CD14-positive monocyte (primary cell): ENCODE results near the gene ABCC4. TPM values are rescaled to one million over a fixed set of nuclear protein-coding genes. Genes with fewer than 3 reads are reported as not detected.

Experiments
- DNase-seq, 3 donors: peaks; one replicate each; pipeline ENCODE4 v3.0.0-alpha.2; 2011 to 2022
- H2AFZ ChIP-seq: 2 replicates; pipeline ENCODE4 v1.6.0; 2012; ENCODE audit warnings: mild to moderate bottlenecking, low read depth, low read length, inconsistent platforms; ENCODE audit not compliant: insufficient read depth, poor library complexity, severe bottlenecking
- H3K27ac ChIP-seq, 2 donors: 1 replicate in 1 of 2; 2 replicates in 1 of 2; pipeline ENCODE4 v1.5.1; 2012 to 2013; ENCODE audit warnings: low read length in 2 of 2, control low read depth in 1 of 2, inconsistent platforms in 1 of 2, low read depth in 1 of 2, mild to moderate bottlenecking in 1 of 2
- H3K27me3 ChIP-seq, 2 donors: one replicate each; pipeline versions ENCODE4 v1.6.0 to v1.6.1; 2011 to 2013; ENCODE audit warnings: low read length in 2 of 2; ENCODE audit not compliant: control insufficient read depth in 2 of 2, insufficient read depth in 2 of 2
- H3K36me3 ChIP-seq, 2 donors: replicated peaks in 1 of 2; 1 replicate in 1 of 2; 2 replicates in 1 of 2; pipeline versions ENCODE4 v1.5.1 to v1.6.1; 2012 to 2013; ENCODE audit warnings: low read length in 2 of 2, control low read depth in 1 of 2, inconsistent platforms in 1 of 2, mild to moderate bottlenecking in 1 of 2; ENCODE audit not compliant: insufficient read depth in 2 of 2, control insufficient read depth in 1 of 2
- H3K4me1 ChIP-seq, 2 donors: 1 replicate in 1 of 2; 2 replicates in 1 of 2; pipeline versions ENCODE4 v1.5.1 to v1.6.1; 2012 to 2013; ENCODE audit warnings: low read length in 2 of 2, control low read depth in 1 of 2, inconsistent platforms in 1 of 2, mild to moderate bottlenecking in 1 of 2, moderate library complexity in 1 of 2; ENCODE audit not compliant: insufficient read depth in 2 of 2, control insufficient read depth in 1 of 2
- H3K4me2 ChIP-seq: replicated peaks from 2 replicates; pipeline ENCODE3; 2012; ENCODE audit warnings: low read length, moderate library complexity, mild to moderate bottlenecking; ENCODE audit not compliant: poor library complexity, severe bottlenecking; ENCODE audit errors: extremely low read depth
- H3K4me3 ChIP-seq, 3 experiments: fragments of 200-600 bp in 1 of 3; sonication (generic) in 1 of 3; replicated peaks in 1 of 3; 1 replicate in 2 of 3; 2 replicates in 1 of 3; pipeline ENCODE4 v1.5.1; 2011 to 2013; ENCODE audit warnings: low read length in 3 of 3, mild to moderate bottlenecking in 3 of 3, control low read depth in 2 of 3, low read depth in 2 of 3, inconsistent platforms in 1 of 3, moderate library complexity in 1 of 3
- H3K79me2 ChIP-seq: 2 replicates; pipeline ENCODE4 v1.6.0; 2012; ENCODE audit warnings: mild to moderate bottlenecking, control low read depth, inconsistent platforms, low read length, moderate library complexity; ENCODE audit not compliant: insufficient read depth
- H3K9ac ChIP-seq: 2 replicates; pipeline ENCODE4 v1.6.0; 2017; ENCODE audit warnings: low read length, mild to moderate bottlenecking; ENCODE audit not compliant: insufficient read depth, poor library complexity, severe bottlenecking
- H3K9me3 ChIP-seq, 2 donors: replicated peaks in 1 of 2; 1 replicate in 1 of 2; 2 replicates in 1 of 2; pipeline versions ENCODE4 v1.5.1 to v1.6.1; 2012 to 2013; ENCODE audit warnings: low read length in 2 of 2, control low read depth in 1 of 2; ENCODE audit not compliant: control insufficient read depth in 1 of 2, insufficient read depth in 1 of 2
- H4K20me1 ChIP-seq: 2 replicates; pipeline ENCODE4 v1.6.0; 2012; ENCODE audit warnings: mild to moderate bottlenecking, low read length, control low read depth, moderate library complexity; ENCODE audit not compliant: insufficient read depth
- H3K27ac Mint-ChIP-seq, 7 donors: one replicate each; pipeline ENCODE4 v1.8.0; 2020; ENCODE audit warnings: mild to moderate bottlenecking in 7 of 7, mixed read lengths in 7 of 7, moderate library complexity in 6 of 7, inconsistent platforms in 2 of 7
- H3K27me3 Mint-ChIP-seq, 3 donors: one replicate each; pipeline ENCODE4 v1.8.0; 2021 to 2022; ENCODE audit warnings: low read depth in 3 of 3, mild to moderate bottlenecking in 3 of 3, mixed read lengths in 3 of 3, moderate library complexity in 3 of 3, inconsistent platforms in 1 of 3
- H3K36me3 Mint-ChIP-seq, 2 donors: one replicate each; pipeline ENCODE4 v1.8.0; 2020; ENCODE audit warnings: mixed read lengths in 2 of 2, inconsistent platforms in 1 of 2, mild to moderate bottlenecking in 1 of 2
- H3K4me1 Mint-ChIP-seq: one replicate; pipeline ENCODE4 v1.8.0; 2020; ENCODE audit warnings: mild to moderate bottlenecking, mixed read lengths
- H3K4me3 Mint-ChIP-seq, 2 donors: one replicate each; pipeline ENCODE4 v1.8.0; 2020; ENCODE audit warnings: mild to moderate bottlenecking in 2 of 2, mixed read lengths in 2 of 2, moderate library complexity in 1 of 2
- H3K9me3 Mint-ChIP-seq, 7 donors: one replicate each; pipeline ENCODE4 v1.8.0; 2020 to 2022; ENCODE audit warnings: mixed read lengths in 7 of 7, mild to moderate bottlenecking in 6 of 7, moderate library complexity in 6 of 7, inconsistent platforms in 2 of 7
- WGBS: methylation state at CpG from one replicate; pipeline ENCODE4 v1.1.5; 2013; ENCODE audit warnings: missing lambda C conversion rate; ENCODE audit not compliant: insufficient coverage; 5-methylcytosine and 5-hydroxymethylcytosine counted together
- intact Hi-C, 2 donors: fragments of 100-400 bp; cut with micrococcal nuclease; formaldehyde crosslinking; loops; one replicate each; pipeline versions ENCODE4 v1.15.0 to v1.15.1; 2023
- polyA plus RNA-seq, 3 donors: library from polyadenylated mRNA; depleted of rRNA in 1 of 3; unstranded in 2 of 3; stranded (reverse) in 1 of 3; fragments of 300-500 nt in 2 of 3; fragments of >200 nt in 1 of 3; fragmentation: Illumina TruSeq in 2 of 3; gene quantifications; 1 replicate in 2 of 3; 2 replicates in 1 of 3; pipeline ENCODE4 v1.2.3, GENCODE V29; 2012 to 2021
- TF ChIP-seq, protein P1 (sequence below): fragments of 200-600 bp; IDR thresholded peaks from one replicate; pipeline ENCODE4 v1.8.0; 2022; ENCODE audit warnings: antibody characterized with exemption, mild to moderate bottlenecking

Gene ABCC4
- polyA plus RNA-seq, 3 donors = 0.96 to 2.5 (median 1.7) TPM

GRCh38 chr13:95032121-95032520 lies 269.1 kb downstream of the ABCC4 start:
- H3K9me3 Mint-ChIP-seq = peaks cover 0 to 4% (median 0%) of the 10 kb centered on the region in 7 donors
- no peak overlapping the region for H3K4me3 Mint-ChIP-seq
- H3K27ac ChIP-seq = no peak overlapping the region
- no peak overlapping the region for H2AFZ ChIP-seq
- no peak overlapping the region for H3K4me3 ChIP-seq
- no peaks in the 10 kb centered on the region for H3K27me3 Mint-ChIP-seq
- peaks cover 6 to 8% of the 10 kb centered on the region in 2 donors for H3K36me3 Mint-ChIP-seq
- intact Hi-C loops = no loop called here
- no peaks in the 10 kb centered on the region for H4K20me1 ChIP-seq
- DNase-seq = no peak
- H3K4me1 Mint-ChIP-seq = no peaks in the 10 kb centered on the region
- no peaks in the 10 kb centered on the region for H3K36me3 ChIP-seq
- TF ChIP-seq, protein P1, sequence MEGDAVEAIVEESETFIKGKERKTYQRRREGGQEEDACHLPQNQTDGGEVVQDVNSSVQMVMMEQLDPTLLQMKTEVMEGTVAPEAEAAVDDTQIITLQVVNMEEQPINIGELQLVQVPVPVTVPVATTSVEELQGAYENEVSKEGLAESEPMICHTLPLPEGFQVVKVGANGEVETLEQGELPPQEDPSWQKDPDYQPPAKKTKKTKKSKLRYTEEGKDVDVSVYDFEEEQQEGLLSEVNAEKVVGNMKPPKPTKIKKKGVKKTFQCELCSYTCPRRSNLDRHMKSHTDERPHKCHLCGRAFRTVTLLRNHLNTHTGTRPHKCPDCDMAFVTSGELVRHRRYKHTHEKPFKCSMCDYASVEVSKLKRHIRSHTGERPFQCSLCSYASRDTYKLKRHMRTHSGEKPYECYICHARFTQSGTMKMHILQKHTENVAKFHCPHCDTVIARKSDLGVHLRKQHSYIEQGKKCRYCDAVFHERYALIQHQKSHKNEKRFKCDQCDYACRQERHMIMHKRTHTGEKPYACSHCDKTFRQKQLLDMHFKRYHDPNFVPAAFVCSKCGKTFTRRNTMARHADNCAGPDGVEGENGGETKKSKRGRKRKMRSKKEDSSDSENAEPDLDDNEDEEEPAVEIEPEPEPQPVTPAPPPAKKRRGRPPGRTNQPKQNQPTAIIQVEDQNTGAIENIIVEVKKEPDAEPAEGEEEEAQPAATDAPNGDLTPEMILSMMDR = no peak
- H3K79me2 ChIP-seq = no peaks in the 10 kb centered on the region
- 100% methylated on average over 2 of the region's 4 CpGs for WGBS
- H3K9me3 ChIP-seq = no peaks in the 10 kb centered on the region
- no peak overlapping the region for H3K9ac ChIP-seq
- no peaks in the 10 kb centered on the region for H3K4me1 ChIP-seq
- no peak overlapping the region for H3K27ac Mint-ChIP-seq
- no peak overlapping the region for H3K4me2 ChIP-seq
- no peaks in the 10 kb centered on the region for H3K27me3 ChIP-seq

DNA sequence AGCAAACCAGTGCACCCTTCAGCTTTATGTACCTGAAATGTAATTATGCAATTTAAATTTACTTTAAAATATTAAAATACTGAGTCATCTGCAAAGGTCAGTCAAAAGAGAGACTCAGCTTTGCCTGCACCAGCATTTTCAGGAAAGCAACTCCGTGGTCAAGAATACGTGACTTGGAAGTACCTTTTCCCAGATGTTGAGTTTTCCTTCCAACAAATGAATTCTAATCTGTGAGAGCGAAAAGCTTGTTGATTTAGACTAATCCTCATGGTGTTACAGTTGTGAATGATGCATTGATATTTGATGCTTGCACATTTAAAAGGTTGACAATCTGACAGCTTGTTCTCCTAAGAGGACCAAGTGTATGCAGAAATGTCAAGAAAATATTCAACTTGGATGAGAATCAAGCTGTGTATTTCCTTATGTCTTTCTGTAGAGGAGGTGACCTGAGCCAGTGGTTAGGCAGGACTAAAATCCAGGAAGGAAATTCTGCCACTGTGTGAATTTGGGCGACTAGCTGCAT lies 270.4 kb downstream of the ABCC4 start:
- Histone ChIP-seq H3K4me3 (no peak overlapping the region), H2AFZ (no peak overlapping the region), H3K27me3 (no peaks in the 10 kb centered on the region), H4K20me1 (no peaks in the 10 kb centered on the region), H3K79me2 (no peaks in the 10 kb centered on the region), H3K4me2 (no peak overlapping the region), H3K4me1 (no peaks in the 10 kb centered on the region), H3K9me3 (no peaks in the 10 kb centered on the region), H3K36me3 (no peaks in the 10 kb centered on the region), H3K27ac (no peak overlapping the region), H3K9ac (no peak overlapping the region)
- peaks cover 0 to 5% (median 0%) of the 10 kb centered on the region in 7 donors for H3K9me3 Mint-ChIP-seq
- H3K4me1 Mint-ChIP-seq = no peaks in the 10 kb centered on the region
- no peaks in the 10 kb centered on the region for H3K27me3 Mint-ChIP-seq
- DNase-seq = no peak
- H3K36me3 Mint-ChIP-seq = peaks cover 6 to 8% of the 10 kb centered on the region in 2 donors
- WGBS = 83% methylated on average over 3 of the region's 4 CpGs
- intact Hi-C loops = no loop called here
- TF ChIP-seq, protein P1 = no peak
- H3K27ac Mint-ChIP-seq = no peak overlapping the region
- no peak overlapping the region for H3K4me3 Mint-ChIP-seq
